HG02798 (cell line): ENCODE results near the gene AKAP6.

Experiments used
- ATAC-seq: cut with Tn5 transposase; IDR thresholded peaks from one replicate; pipeline ENCODE4 v1.9.1; 2021; ENCODE audit warnings: mild to moderate bottlenecking; ENCODE audit not compliant: unreplicated experiment, poor library complexity

AKAP6 gene

DNA sequence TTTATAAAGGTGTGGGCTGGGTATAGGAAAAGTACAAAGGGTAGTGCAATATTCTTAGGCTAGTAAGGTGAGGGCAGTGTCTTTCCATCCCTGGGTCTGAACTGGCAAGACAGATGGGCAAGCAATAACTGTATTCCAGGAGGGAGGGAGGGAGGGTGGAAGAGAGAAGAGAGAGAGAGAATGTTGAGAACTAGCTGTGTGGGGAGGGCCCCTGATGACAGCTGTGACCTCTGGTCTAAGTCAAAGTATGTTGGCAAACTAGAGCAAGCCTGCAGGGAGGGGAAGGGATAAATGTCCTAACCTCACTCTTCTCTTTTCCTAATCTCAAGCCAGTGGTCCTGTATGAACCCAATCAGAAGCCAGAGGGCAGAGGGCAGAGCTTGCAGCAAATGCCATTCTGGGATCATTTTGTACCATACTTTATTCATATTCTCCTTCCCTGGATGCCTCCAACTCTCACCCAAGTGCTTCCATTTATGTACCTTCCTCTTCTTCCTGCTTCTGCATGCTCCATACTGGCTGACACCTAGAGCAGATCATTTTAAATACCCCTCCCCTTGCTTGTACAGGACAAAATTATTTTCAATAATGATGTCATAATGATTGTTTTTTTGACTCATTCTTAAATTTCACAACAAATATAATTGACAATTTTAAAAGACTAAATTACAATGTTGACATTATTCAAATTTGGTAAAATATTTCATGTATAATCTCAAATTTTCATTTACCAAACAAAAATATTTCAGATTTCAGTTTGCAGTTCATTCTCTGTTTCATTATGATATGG is 75.9 kb downstream of the AKAP6 start:
- ATAC-seq = no peak

- no peak for ATAC-seq
Measured at GRCh38 chr14:32405856-32406255, 76.8 kb downstream of the AKAP6 start.

DNA sequence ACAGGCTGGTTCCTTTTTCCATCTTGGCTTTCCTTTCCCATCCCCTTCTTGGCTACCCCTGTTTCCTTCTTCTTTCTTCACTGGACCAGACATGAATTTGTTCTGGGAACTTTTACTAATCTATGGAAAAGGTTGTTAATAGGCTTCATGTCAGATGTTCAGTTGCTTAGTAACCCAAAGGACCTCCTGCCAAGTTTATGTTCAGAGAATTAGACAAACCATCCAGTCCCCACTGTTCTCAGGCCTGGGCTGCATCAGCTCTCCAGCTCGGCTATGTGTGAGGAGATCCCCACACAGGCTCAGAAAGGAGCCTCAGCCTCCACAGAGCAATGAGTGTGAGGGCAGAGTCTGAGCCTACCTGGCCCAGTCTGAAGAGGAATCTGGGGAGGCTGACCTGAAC is 78.0 kb downstream of the AKAP6 start:
- no peak for ATAC-seq

- ATAC-seq = no peak
Measured at GRCh38 chr14:32408018-32408417, 78.9 kb downstream of the AKAP6 start.

- ATAC-seq = no peak
Measured at GRCh38 chr14:32412103-32412502, 83.0 kb downstream of the AKAP6 start.

GRCh38 chr14:32412532-32412931 is 83.4 kb downstream of the AKAP6 start:
- ATAC-seq = no peak

DNA sequence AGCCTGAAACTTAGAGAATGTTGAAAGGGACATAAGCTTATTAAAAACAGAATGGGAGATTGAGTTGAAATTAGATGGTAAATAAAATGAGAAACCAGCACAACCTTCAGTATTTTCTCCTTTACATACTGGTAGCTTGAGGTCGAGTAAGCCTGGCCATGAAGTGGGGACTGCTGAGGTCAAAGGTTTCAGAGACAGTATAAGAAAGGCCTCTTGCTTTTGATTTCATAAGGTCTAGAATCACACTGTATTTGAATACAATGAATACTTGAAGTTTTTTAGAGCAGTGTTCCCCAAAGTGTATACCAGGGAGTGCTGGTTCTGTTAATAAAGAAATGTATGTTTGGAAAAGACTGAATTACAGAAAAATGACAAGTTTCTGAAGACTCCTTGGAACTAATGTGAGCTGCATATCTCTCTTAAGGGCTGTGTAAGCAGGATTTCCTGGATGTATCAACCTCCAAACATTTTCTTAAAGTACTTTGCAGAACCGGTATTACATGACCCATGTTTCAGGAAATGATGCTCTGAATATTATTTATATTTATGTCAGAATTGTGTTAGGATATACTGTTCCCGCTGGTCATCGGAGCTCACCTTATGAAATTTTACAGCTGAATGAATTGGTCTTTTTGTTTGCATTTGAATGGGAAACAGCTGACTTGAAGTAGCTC is 85.0 kb downstream of the AKAP6 start:
- ATAC-seq = no peak

DNA sequence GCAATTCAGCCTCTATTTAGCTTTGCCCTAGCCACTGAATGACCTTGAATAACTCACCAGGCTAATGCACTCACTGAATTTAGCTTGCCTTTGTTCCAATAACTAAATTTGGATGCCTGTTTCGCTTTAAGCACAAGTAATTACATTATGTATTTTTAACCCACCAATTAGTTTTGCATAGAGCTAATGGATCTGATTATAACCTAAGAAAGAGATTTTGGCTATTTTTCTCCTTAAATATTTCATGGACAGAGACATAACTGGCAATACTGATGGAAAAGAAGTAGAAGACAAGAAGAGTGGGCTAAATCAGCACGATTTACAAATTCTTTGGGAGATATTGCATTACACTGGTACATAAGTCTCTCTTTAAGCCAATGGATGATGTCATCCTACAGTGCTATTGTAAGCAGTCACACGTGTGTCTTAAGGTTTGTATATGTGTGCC is 85.7 kb downstream of the AKAP6 start:
- no peak for ATAC-seq

DNA sequence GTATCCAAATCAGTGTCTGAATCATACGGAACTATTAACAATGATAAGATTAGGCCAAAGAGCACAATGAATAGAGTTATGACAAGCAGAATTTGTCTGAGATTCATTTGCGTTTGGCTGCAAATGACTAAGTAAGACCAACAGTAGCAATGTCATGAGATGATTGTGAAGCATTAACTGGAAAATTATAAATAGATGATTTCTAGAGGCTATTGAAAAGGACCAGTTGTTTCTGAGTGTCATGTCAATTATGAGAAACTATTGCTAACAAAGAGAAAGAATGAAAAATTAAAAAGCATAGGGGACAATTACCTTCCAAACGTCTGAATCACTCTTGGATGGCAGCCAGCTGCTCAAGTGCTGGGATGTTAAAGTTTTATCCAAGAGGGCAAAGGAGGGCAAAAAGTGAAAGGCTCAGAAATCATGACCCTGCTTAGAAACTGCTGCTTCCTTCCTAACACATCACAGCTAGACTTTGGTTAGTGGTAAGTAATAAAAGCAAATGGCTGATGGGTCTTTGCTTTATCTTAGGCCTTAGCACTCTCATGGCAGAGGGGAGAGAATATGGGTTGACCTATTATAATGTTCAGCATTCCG is 89.0 kb downstream of the AKAP6 start:
- no peak for ATAC-seq

DNA sequence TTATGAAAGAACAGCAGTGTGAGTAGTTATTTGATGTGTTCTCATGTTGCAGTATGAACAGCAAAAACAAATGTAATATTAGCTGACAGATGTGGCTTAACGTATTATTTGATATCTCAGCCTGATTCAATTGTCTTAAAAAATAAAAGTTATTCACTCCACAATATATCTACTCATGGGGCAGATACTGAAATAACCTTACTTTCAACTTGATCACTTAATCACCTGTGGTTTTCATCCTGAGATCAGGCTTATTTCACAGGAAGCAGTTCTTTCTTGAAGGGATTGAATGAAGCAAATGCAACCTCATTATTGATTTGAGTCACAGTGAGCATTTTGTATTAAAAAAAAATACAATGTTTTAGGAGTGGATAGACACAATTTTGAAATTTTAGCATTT is 90.3 kb downstream of the AKAP6 start:
- ATAC-seq = no peak

- no peak for ATAC-seq
Measured at GRCh38 chr14:32421781-32422180, 92.7 kb downstream of the AKAP6 start.

DNA sequence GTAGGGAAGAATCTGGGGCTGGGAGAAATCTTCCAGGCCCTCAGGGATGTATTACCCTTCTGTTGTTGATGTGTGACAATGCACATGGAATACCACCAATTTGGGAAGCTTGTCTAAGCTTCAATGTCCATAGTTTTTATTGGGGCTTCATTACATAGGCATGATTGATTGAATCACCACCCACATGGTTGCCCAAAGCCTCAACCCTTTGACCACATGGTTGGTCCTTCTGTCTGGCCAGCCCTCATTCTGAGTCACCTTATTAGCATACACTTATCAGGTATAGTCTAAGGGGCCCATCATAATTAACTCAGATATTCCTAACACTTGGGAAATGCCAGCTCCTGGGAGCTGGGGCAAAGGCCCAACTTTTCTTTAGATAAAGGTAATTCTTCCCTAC is 93.3 kb downstream of the AKAP6 start:
- no peak for ATAC-seq

- no peak for ATAC-seq
Measured at GRCh38 chr14:32426028-32426427, 96.9 kb downstream of the AKAP6 start.

DNA sequence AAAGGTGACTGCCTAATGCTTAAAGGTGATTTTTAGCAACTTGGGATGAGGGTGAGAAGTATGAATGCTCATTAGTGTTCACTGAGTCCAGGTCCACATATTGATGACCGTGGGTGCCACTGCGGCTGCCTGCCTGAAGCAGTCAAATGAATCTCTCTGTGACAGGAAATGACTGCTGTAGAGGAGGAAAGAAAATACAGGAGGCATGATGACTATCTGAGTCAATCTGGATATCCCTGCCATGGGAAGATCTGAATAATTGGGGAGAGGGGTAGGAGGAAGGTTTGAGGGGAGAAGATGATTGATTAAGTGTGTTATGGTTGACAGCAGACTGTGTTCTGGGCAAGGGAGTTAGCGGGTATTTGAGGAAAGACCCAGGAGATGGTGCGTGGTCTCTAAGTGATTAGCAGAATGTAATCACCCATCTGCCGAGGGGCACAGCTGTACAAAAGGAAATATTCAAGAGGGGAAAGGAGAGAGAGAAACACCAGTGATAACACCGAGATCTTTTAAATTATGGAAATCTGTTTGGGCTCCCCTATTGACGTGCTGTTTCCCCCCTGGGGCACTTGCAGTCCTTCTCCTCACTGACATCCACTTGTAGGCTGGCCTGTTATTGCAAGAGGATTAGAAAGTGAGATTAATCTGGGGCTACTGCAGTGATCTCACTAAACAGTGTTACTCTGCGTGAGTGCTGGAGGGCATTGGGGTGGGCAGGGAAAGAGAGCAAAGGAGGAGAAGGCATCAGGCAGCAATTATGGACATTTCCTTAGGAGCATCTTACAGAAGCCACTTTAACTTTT is 97.7 kb downstream of the AKAP6 start:
- ATAC-seq = no peak

- ATAC-seq = no peak
Measured at GRCh38 chr14:32427726-32428528, 98.8 kb downstream of the AKAP6 start.

DNA sequence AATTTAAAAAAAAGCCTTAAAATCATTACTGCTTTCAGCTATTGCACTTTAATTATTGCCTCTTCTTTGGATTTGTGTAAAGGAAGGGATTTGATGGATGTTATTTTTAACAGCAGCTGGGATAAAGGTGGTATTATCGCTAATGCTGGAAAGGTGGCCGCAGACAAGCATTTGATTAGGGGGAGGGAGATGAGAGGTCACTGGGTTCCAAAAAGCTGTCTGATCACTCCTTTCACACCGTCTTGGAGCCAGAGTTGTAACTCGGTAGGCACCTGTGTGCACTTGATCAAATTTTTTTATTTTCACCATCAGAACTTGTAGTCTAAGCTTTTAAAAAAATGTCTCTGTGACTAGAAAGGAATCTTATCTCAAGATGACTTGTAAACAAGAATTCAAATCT is 99.8 kb downstream of the AKAP6 start:
- ATAC-seq = no peak

GRCh38 chr14:32430326-32430725 is 101.2 kb downstream of the AKAP6 start:
- ATAC-seq = no peak

DNA sequence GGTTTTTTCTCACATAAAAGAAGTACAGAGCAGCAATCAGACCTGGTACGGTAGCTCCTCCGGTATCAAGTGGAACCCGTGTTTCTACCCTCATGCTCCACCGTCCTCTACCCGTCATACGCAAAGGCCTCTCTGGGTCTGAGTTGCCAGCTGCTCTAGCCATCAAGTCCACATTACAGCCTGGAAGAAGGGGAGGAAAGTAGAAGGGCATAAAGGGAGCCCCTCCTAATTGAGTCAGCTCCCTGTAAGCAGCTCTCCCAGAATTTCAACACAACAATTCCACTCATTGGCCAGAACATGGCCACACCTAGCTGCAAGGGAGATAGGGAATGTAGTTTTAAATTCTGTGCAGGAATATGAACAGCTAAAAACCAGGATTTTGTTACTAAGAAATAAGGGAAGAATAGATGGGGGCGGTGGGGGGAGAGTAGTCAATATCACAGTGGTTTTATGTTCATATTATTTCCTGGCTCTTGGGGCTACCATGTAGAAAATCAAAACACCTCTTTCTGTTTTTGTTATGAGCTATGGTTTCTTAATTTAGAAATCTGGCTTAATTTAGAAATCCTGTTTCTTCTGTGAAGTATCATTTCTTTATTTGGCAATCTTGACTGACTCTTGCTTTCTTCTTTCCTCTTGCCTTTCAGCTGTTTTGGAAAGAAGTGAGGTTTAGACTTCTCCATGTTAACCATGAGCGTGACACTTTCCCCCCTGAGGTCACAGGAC is 103.9 kb downstream of the AKAP6 start:
- no peak for ATAC-seq

DNA sequence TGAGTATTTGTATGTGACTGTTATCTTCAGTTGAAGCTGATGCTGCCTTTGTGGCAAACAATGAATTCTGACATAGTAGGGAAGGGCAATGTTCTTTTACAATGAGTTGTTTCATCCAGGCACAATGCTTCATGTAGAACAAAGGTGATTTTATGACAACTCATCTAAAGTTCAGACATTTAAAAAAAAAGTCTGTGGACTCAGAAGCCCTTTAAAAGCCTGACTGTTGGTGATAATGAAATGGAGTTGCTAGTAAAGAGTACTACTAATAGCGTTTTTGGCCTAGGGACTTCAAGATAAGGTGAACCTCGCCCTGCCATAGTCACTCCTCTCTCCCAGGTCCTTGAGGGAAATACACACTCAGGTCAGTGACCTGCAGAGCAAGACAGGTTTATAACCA is 105.1 kb downstream of the AKAP6 start:
- ATAC-seq = no peak
